GM19455 (cell line): ENCODE measurements around the gene GADD45G.

Experiments used
- ATAC-seq: cut with Tn5 transposase; IDR thresholded peaks from one replicate; pipeline ENCODE4 v1.9.1; 2021; ENCODE audit not compliant: unreplicated experiment

The GADD45G gene, protein sequence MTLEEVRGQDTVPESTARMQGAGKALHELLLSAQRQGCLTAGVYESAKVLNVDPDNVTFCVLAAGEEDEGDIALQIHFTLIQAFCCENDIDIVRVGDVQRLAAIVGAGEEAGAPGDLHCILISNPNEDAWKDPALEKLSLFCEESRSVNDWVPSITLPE

DNA sequence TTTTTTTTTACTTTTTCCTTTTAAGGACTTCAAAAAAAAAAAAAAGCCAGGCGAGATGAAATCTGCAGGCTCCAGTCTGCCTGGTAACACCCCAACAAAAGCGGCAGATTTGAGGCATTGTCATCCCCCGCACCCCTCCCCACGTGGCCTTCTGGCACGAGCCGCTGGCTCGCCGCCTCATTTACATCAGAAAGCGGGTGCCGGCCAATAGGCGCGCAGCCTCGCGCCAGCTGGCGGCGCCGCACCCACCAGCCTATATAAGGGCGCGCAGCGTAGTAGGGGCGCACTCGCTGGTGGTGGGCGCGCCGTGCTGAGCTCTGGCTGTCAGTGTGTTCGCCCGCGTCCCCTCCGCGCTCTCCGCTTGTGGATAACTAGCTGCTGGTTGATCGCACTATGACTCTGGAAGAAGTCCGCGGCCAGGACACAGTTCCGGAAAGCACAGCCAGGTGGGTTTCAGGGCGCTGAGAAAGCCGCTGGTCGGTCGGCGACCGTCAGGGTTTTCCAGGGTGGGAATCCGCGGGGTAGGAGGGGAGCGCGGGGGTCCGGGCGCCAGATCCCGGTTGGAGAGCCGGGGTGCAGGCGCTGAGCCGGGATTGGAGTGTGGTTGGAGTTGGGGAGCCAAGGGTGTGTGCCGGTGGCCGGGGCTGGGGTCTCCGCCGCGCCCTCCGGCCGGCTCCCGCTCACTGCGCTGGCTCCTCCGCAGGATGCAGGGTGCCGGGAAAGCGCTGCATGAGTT lies at the start of gene GADD45G:
GADD45G (plus strand) TSS at position 284 of the 736 bp plus-strand sequence; CDS start at position 394, 110 bp downstream.
- ATAC-seq: peak; percentile 49

GRCh38 chr9:89555036-89555415 lies 49.8 kb upstream of the GADD45G start:
- no peak for ATAC-seq

- peak; percentile 52 for ATAC-seq
Observed at GRCh38 chr9:89555451-89556375, 49.1 kb upstream of the GADD45G start.

GRCh38 chr9:89558196-89558899 lies 46.5 kb upstream of the GADD45G start:
- ATAC-seq: no peak

DNA sequence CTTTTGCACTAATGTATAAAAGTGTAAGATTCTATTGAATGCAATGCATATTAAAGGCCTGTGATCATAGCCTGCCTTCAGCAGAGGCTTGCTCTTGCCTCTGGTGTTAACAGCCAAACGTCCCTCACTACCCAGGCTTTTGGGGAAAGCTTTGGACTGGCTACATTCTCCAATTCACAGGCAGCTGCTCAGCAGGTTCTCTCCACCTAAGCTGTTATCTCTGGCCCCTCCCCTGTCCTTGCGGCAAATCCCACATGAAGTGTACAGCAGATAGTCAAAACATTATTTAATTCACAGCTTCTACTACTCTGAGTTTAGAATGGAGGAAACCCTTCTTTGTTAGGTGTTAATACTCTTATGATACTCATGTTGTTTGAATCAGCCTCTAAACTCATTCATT lies 45.9 kb upstream of the GADD45G start:
- no peak for ATAC-seq

DNA sequence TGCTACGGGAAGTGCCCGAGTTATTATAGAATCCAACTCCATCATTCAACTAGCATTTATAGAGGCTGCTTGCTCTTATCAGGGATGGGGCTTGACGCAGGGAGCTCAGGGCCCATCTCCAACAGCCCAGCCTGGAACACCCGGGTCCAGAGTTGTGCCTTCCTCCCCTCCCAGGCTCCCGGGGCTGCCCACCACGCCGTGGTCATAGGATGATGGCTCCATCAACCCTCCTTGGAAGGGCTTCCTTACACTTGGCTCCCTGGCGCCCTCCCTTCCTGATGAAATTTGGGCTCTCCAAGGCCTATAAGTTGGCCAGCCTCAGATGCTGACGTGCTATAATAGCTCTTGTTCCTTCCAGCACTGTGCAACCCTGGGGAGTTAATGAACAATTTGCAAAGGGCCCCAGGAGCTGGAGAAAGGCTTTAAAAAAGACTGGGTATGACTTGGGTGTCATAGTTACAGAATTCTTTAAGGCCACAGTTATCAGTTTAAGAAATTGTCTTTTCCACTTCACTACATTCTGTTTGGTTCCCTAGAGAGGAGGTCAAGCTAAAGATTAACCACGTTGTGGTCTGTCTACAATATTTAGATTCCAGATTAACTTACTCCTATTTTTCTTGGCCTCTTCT lies 42.5 kb upstream of the GADD45G start:
- no peak for ATAC-seq

DNA sequence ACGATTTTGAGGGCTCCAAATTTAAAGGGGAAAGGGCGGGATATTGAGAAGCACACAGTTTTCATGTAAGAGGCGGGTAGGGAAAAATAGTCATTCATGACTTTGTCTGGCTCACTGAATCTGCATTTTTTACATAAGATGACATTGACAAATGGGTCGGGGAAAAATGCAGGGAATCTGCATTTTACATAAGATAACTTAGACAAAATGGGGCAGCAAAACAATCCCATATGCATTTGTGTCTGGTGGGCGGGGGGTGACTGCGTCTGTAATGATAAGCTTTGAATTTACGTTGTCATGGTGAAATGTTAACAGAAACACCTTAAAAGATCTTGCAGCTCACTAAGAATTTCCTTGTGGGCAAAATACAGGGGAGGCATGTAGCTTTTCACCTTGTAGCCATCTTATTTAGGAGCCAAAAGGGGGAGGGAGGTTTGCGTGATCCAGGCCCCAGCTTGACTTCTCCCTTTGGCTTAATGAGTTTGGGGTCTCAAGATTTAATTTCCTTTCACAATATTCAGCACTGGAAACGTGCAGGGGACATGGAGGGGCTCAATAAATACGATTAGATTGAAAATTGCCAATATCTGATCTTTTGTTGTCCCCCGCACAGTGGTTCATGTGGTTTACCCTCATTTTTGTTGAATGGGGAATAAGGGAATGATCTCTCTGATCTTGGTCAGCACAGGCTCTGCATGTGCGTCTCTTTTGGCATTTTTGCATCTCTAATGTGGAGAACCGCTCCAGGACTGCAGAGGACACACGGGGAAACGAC lies 41.1 kb upstream of the GADD45G start:
- no peak for ATAC-seq

GRCh38 chr9:89564346-89564878 lies 40.4 kb upstream of the GADD45G start:
- peak; percentile 68 for ATAC-seq

GRCh38 chr9:89567649-89568048 lies 37.2 kb upstream of the GADD45G start:
- no peak for ATAC-seq

DNA sequence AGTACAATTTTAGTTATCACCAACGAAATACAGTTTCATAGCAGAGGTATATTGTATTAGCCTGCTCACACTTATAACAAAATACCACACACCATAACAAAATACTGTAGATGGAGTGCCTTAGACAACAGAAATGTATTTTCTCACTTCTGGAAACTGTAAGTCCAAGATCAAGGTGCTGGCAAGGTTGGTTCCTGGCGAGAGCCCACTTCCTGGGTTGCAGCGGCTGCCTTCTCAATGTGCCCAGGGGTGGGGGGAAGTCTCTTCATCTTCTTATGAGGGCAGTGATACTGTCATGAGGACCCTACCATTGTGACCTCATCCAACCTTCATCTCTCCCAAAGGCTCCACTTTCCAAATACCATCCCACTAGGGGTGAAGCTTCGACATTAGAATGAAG lies 30.5 kb upstream of the GADD45G start:
- no peak for ATAC-seq

DNA sequence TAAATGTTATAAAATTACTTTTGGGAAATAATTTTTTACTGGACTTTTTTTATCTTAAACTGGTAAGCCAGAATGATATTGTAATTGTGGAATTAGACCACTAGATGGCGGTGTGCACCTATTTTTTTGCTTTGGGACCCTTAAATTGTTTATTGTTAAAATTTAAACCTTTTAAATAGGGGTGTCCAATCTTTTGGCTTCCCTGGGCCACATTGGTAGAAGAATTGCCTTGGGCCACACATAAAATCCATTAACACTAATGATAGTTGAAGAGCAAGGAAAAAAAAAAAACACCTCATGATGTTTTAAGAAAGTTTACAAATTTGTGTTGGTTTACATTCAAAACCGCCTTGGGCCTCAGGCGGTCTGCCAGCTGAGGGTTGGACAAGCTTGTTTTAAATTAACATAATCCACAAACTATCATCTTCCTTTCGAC lies 28.4 kb upstream of the GADD45G start:
- no peak for ATAC-seq

DNA sequence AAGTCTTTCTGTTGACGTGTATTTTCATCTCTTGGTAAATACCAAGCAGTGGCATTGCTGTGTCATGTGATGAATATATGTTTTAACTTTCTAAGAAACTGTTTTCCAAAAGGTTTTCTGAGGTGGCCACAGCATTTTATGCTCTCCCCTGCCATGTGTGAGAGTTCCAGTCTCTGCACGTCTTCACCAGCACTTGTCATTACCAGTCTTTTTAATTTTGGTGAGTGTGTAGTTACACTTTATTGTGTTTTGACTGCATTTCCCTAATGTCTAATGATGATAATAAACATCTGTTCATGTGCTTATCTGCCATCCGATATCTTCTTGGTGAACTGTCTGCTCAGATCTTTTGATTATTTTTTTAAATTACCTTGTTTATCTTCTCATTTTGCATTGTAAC lies 27.4 kb upstream of the GADD45G start:
- ATAC-seq: no peak

GRCh38 chr9:89579741-89580385 lies 24.9 kb upstream of the GADD45G start:
- ATAC-seq: no peak

- no peak for ATAC-seq
Observed at GRCh38 chr9:89586311-89586710, 18.5 kb upstream of the GADD45G start.

DNA sequence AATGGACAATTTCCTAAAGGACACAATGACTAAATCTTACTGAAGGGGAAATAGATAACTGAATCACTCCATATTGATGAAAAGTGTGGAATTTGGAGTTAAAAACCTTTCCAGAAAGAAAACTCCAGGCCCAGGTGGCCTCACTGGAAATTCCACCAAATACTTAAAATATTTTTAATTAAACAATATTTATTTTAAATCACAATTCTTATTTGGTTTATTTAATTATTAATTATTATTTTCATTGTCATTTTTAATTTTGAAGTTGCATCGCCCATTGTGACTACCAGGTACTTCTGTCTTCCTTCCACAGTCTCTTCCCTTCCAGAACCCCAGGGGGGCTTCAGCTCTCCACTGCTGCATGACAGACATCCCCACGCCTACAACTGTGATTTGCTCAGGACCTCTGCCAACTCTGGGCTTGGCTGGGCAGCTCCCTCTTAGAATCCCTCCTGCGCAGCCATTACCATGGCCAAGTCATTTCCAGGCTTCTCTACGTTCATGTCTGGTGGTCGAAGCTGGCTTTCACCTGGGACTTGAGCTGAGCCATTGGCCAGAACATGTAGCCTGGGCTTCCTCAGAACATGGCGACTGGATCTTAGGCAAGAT lies 16.4 kb upstream of the GADD45G start:
- no peak for ATAC-seq

DNA sequence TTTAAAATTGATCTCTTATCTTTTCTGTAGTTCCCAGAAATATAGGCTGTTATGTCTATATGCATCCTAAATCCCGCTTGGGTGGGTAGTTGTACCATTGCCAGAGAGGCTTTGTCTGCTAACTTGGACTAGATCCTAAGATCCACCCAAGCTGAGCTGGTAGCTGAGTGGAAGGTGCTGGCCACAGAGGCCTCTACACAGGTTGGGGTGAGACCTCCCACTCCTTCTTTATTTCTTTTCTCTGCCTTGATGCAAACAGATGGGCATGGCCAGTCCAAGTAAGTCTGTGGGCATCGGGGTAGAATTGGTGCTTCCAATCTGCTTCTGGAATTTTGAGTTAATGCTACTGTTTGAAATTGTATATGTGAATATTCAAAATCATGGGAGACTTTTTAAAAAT lies 14.4 kb upstream of the GADD45G start:
- no peak for ATAC-seq

- ATAC-seq: no peak
Observed at GRCh38 chr9:89591274-89592212, 13.3 kb upstream of the GADD45G start.
